HEK293T (cell line): ENCODE results near the gene ZNF334.

Source experiments
- CTCF ChIA-PET: fragments of 350-600 bp; formaldehyde crosslinking; extraction: SDS; loops from one replicate; lab custom pipeline; 2021; ENCODE audit warnings: antibody characterized with exemption, inconsistent platforms; lab: Yijun Ruan, JAX
- POLR2A ChIA-PET: fragments of 350-600 bp; formaldehyde crosslinking; extraction: SDS; loops from one replicate; lab custom pipeline; 2020; ENCODE audit warnings: antibody characterized with exemption, inconsistent platforms; lab: Yijun Ruan, JAX
- DNase-seq: peaks from one replicate; pipeline ENCODE4 v3.0.0; 2012; ENCODE audit warnings: mixed read lengths; ENCODE audit errors: extremely low spot score
- ARNT ChIP-seq: fragments of 450-650 bp; IDR thresholded peaks from 2 replicates; pipeline ENCODE4 v1.6.1; 2017; ENCODE audit warnings: mild to moderate bottlenecking
- BHLHE40 ChIP-seq: fragments of 450-650 bp; IDR thresholded peaks from 2 replicates; pipeline ENCODE4 v1.6.1; 2016; ENCODE audit warnings: mild to moderate bottlenecking, moderate library complexity, borderline replicate concordance
- CTBP1 ChIP-seq: fragments of 450-650 bp; IDR thresholded peaks from 2 replicates; pipeline ENCODE4 v1.6.1; 2016; ENCODE audit warnings: borderline replicate concordance
- ELF4 ChIP-seq: fragments of 450-650 bp; IDR thresholded peaks from 2 replicates; pipeline ENCODE4 v1.6.1; 2017; ENCODE audit warnings: antibody characterized with exemption
- FOXA1 ChIP-seq: fragments of 450-650 bp; IDR thresholded peaks from 2 replicates; pipeline ENCODE4 v1.6.1; 2016; ENCODE audit warnings: mild to moderate bottlenecking
- FOXK2 ChIP-seq: fragments of 450-650 bp; IDR thresholded peaks from 2 replicates; pipeline ENCODE4 v1.6.1; 2016; ENCODE audit warnings: mild to moderate bottlenecking
- FOXM1 ChIP-seq: fragments of 450-650 bp; IDR thresholded peaks from 2 replicates; pipeline ENCODE4 v1.6.1; 2017; ENCODE audit warnings: mild to moderate bottlenecking, borderline replicate concordance
- HDGF ChIP-seq: fragments of 450-650 bp; IDR thresholded peaks from 2 replicates; pipeline ENCODE4 v1.6.1; 2017; ENCODE audit warnings: antibody characterized with exemption, borderline replicate concordance
- L3MBTL2 ChIP-seq: fragments of 450-650 bp; conservative IDR thresholded peaks from 2 replicates; pipeline ENCODE4 v1.6.1; 2016; ENCODE audit warnings: mild to moderate bottlenecking
- LEF1 ChIP-seq: fragments of 450-650 bp; IDR thresholded peaks from 2 replicates; pipeline ENCODE4 v1.6.1; 2017; ENCODE audit warnings: mild to moderate bottlenecking, borderline replicate concordance
- NFRKB ChIP-seq: fragments of 450-650 bp; IDR thresholded peaks from 2 replicates; pipeline ENCODE4 v1.6.1; 2016; ENCODE audit warnings: mild to moderate bottlenecking, moderate library complexity
- SP1 ChIP-seq: fragments of 450-650 bp; IDR thresholded peaks from 2 replicates; pipeline ENCODE4 v1.6.1; 2017
- SUZ12 ChIP-seq: fragments of 450-650 bp; IDR thresholded peaks from 2 replicates; pipeline ENCODE4 v1.6.1; 2016; ENCODE audit warnings: mild to moderate bottlenecking
- TARDBP ChIP-seq: fragments of 450-650 bp; IDR thresholded peaks from 2 replicates; pipeline ENCODE4 v1.6.1; 2016
- ZNF384 ChIP-seq: fragments of 450-650 bp; IDR thresholded peaks from 2 replicates; pipeline ENCODE4 v1.6.1; 2016
- TF ChIP-seq, protein P1 (sequence below): fragments of 450-650 bp; IDR thresholded peaks from 2 replicates; pipeline ENCODE4 v1.6.1; 2016

Gene ZNF334

DNA sequence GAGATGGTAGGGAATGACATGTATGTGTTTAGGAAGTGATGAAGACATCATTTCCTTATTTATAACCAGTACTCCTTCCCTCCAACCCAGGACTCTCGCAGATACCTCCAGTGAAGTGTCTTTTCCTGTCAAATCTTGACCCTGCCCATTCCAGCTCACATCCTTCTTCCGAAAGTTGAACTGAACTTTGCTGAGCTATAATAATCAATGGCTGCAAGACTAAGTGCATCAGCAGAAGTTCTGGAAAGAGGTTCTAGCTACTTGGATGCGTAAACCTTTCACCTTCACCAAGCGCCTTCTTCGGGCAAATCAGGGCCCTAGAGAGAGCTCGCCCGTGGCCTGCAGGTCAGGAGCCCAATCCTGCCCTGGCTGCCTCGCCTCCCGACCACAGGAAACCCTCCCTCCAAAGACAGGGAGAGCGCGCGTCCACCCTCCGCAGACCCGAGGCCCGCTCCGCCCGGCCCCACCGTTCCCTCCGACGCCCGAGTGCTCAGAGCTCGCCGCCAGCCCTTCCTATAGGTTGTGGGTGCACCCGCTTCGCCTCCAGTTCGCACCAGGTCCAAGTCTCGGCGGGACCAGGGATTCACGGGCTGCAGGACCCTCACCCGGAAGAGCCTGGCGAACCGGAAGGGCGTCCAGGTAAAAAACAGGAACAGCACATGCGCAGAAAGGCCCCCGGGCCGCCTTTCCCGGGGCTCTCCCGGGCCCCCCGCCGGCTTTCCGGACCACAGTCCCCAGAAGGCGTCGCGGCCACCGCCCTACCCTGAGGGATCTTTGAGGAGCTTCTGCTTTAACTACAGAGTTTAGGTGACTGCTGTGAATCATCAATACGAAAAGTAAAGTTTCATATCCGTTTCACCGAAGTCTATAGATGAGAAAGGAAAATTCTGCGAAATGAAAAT is at the start of gene ZNF334:
TSS of gene ZNF334 (minus strand) at position 617 of the 902 bp plus-strand sequence. CDS start 1,457 bp downstream, outside the sequence.
- ChIA-PET POLR2A (interaction anchor here (1.0 to 1.6 kb wide), 2 partner anchors 9 to 194 kb away, joined by 3 to 4 read pairs; no protein-coding TSS in a partner anchor), CTCF (no interaction called here)
- DNase-seq = no peak
- TF ChIP-seq, protein P1, sequence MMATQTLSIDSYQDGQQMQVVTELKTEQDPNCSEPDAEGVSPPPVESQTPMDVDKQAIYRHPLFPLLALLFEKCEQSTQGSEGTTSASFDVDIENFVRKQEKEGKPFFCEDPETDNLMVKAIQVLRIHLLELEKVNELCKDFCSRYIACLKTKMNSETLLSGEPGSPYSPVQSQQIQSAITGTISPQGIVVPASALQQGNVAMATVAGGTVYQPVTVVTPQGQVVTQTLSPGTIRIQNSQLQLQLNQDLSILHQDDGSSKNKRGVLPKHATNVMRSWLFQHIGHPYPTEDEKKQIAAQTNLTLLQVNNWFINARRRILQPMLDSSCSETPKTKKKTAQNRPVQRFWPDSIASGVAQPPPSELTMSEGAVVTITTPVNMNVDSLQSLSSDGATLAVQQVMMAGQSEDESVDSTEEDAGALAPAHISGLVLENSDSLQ = no peak
- no peak for TF ChIP-seq ZNF384
- no peak for TF ChIP-seq SP1
- no peak for TF ChIP-seq NFRKB
- no peak for TF ChIP-seq BHLHE40
- TF ChIP-seq SUZ12 = no peak
- no peak for TF ChIP-seq CTBP1
- no peak for TF ChIP-seq FOXM1
- TF ChIP-seq TARDBP = no peak
- no peak for TF ChIP-seq FOXA1
- no peak for TF ChIP-seq ELF4
- TF ChIP-seq HDGF = no peak
- TF ChIP-seq L3MBTL2 = no peak
- TF ChIP-seq FOXK2 = no peak
- no peak for TF ChIP-seq ARNT
- TF ChIP-seq LEF1 = no peak

- peak; percentile 75 for DNase-seq
- ChIA-PET POLR2A (interaction anchor here (0.9 kb wide), 1 partner anchor 11 kb away, joined by 3 read pairs; no protein-coding TSS in a partner anchor), CTCF (interaction anchor here (0.6 to 1.3 kb wide), 8 partner anchors 10 to 1997 kb away, joined by 3 to 6 read pairs (median 4); partner anchors contain the start of gene OCSTAMP)
- no peak for TF ChIP-seq FOXK2
- TF ChIP-seq, protein P1 = peak; percentile 89
Observed at GRCh38 chr20:46562373-46563169, 49.2 kb upstream of the ZNF334 start.

- ChIA-PET CTCF (interaction anchor here (0.9 to 1.3 kb wide), 2 partner anchors 9 to 12 kb away, joined by 3 to 5 read pairs; partner anchors contain the start of gene OCSTAMP), POLR2A (no interaction called here)
- no peak for DNase-seq
- no peak for TF ChIP-seq ARNT
- TF ChIP-seq NFRKB = no peak
- no peak for TF ChIP-seq ELF4
- TF ChIP-seq, protein P1 = no peak
- no peak for TF ChIP-seq FOXA1
- no peak for TF ChIP-seq HDGF
- no peak for TF ChIP-seq FOXM1
- TF ChIP-seq SUZ12 = no peak
- no peak for TF ChIP-seq SP1
- TF ChIP-seq LEF1 = no peak
- TF ChIP-seq ZNF384 = no peak
- TF ChIP-seq L3MBTL2 = no peak
- TF ChIP-seq BHLHE40 = no peak
Observed at GRCh38 chr20:46562009-46562372, 48.6 kb upstream of the ZNF334 start.

- CTCF ChIA-PET = interaction anchor here (0.7 kb wide), 2 partner anchors 26 to 428 kb away, joined by 3 read pairs; no protein-coding TSS in a partner anchor
- no peak for DNase-seq
- POLR2A ChIA-PET = no interaction called here
- TF ChIP-seq FOXA1 (no peak), ZNF384 (no peak), L3MBTL2 (no peak), NFRKB (no peak), FOXM1 (no peak), ARNT (no peak), SP1 (no peak), FOXK2 (no peak), CTBP1 (no peak), HDGF (no peak), LEF1 (no peak), ELF4 (no peak), TARDBP (no peak), BHLHE40 (no peak), SUZ12 (no peak)
- TF ChIP-seq, protein P1 = no peak
Observed at GRCh38 chr20:46559685-46560440, 46.5 kb upstream of the ZNF334 start.
